PC-3 (cell line): ENCODE measurements around the gene ATP5MG. TPM values are rescaled to one million over a fixed set of nuclear protein-coding genes. Genes with fewer than 3 reads are reported as not detected.

Source experiments
- ATAC-seq: fragments of 200-7000 bp; cut with Tn5 transposase; 2 replicates; pipeline ENCODE4 v1.9.1; 2020; ENCODE audit warnings: mild to moderate bottlenecking, moderate library complexity
- BruUV-seq: library from RNA; stranded (reverse); fragments of 400-500 nt; replicated peaks from 2 replicates; lab custom pipeline; 2021; lab: Mats Ljungman, UMichigan
- CTCF ChIA-PET: fragments of 300-600 bp; sonication (Branson Sonifier 250); formaldehyde crosslinking; loops from one replicate; lab custom pipeline; 2022; ENCODE audit warnings: antibody characterized with exemption; lab: Charles Lee
- POLR2A ChIA-PET: fragments of 300-600 bp; sonication (Branson Sonifier 250); formaldehyde crosslinking; loops from one replicate; lab custom pipeline; 2022; ENCODE audit warnings: antibody characterized with exemption; ENCODE audit not compliant: unreplicated experiment; lab: Charles Lee
- DNase-seq: peaks from one replicate; pipeline ENCODE4 v3.0.0-alpha.2; 2015
- H2AFZ ChIP-seq: fragments of 300-600 bp; sonication (generic); 2 replicates; pipeline ENCODE4 v1.6.0; 2016; ENCODE audit warnings: antibody characterized with exemption, low read length
- H3F3A ChIP-seq: fragments of 300-600 bp; sonication (generic); one replicate; pipeline ENCODE4 v1.6.0; 2017; ENCODE audit warnings: antibody characterized with exemption, low read length, control low read depth, mild to moderate bottlenecking; ENCODE audit not compliant: unreplicated experiment
- H3K27ac ChIP-seq: fragments of 300-600 bp; sonication (generic); 2 replicates; pipeline ENCODE4 v1.5.1; 2016; ENCODE audit warnings: mild to moderate bottlenecking, low read length
- H3K27me3 ChIP-seq: fragments of 300-600 bp; sonication (generic); 2 replicates; pipeline ENCODE4 v1.6.1; 2016; ENCODE audit warnings: low read length, mixed read lengths
- H3K36me3 ChIP-seq: fragments of 300-600 bp; sonication (generic); 2 replicates; pipeline ENCODE4 v1.6.1; 2016; ENCODE audit warnings: low read depth, mixed run types, low read length, mixed read lengths
- H3K4me1 ChIP-seq: fragments of 300-600 bp; sonication (generic); 2 replicates; pipeline ENCODE4 v1.5.1; 2016; ENCODE audit warnings: low read length; ENCODE audit not compliant: insufficient read depth
- H3K4me2 ChIP-seq: fragments of 300-600 bp; sonication (generic); 2 replicates; pipeline ENCODE4 v1.6.0; 2016; ENCODE audit warnings: low read length
- H3K4me3 ChIP-seq: fragments of 300-600 bp; sonication (generic); 2 replicates; pipeline ENCODE4 v1.5.1; 2016; ENCODE audit warnings: mild to moderate bottlenecking, low read length, mixed read lengths
- H3K79me2 ChIP-seq: fragments of 300-600 bp; sonication (generic); 2 replicates; pipeline ENCODE4 v1.6.1; 2017; ENCODE audit warnings: low read length, mixed read lengths
- H3K9ac ChIP-seq: fragments of 300-600 bp; sonication (generic); 2 replicates; pipeline ENCODE4 v1.6.0; 2016; ENCODE audit warnings: mild to moderate bottlenecking, low read length
- H3K9me2 ChIP-seq: fragments of 300-600 bp; sonication (generic); replicated peaks from 2 replicates; pipeline ENCODE4 v1.6.1; 2016; ENCODE audit warnings: mixed run types, low read length, mixed read lengths
- H3K9me3 ChIP-seq: fragments of 300-600 bp; sonication (generic); 2 replicates; pipeline ENCODE4 v1.6.1; 2016; ENCODE audit warnings: low read length, mixed read lengths
- H4K20me1 ChIP-seq: fragments of 300-600 bp; sonication (generic); 2 replicates; pipeline ENCODE4 v1.6.1; 2016; ENCODE audit warnings: low read length, mixed read lengths
- CTCF ChIP-seq: fragments of 300-600 bp; sonication (generic); conservative IDR thresholded peaks from 2 replicates; pipeline ENCODE4 v1.5.1; 2017; ENCODE audit warnings: antibody characterized with exemption, low read depth, mild to moderate bottlenecking, low read length
- EZH2 ChIP-seq: fragments of 300-600 bp; sonication (generic); IDR thresholded peaks from one replicate; pipeline ENCODE4 v1.6.1; 2017; ENCODE audit warnings: antibody characterized with exemption, mild to moderate bottlenecking, low read length; ENCODE audit not compliant: unreplicated experiment
- EZH2phosphoT487 ChIP-seq: fragments of 300-600 bp; sonication (generic); IDR thresholded peaks from 2 replicates; pipeline ENCODE4 v1.6.1; 2018; ENCODE audit warnings: mild to moderate bottlenecking, antibody characterized with exemption, low read length, borderline replicate concordance
- intact Hi-C: fragments of 100-400 bp; cut with micrococcal nuclease; formaldehyde crosslinking; loops from 2 replicates; pipeline ENCODE4 v1.9.0; 2023
- total RNA-seq: library from RNA; depleted of rRNA; stranded (reverse); fragments of >200 nt; gene quantifications from 2 replicates; pipeline ENCODE4 v1.2.3, GENCODE V29; 2014

The ATP5MG gene
- total RNA-seq, 1 experiment from 2014 or later = 375 TPM

- CTCF ChIA-PET = no interaction called here
- ATAC-seq = no peak
- no peaks in the 10 kb centered on the region for H3K9me3 ChIP-seq
Measured at GRCh38 chr11:118373871-118374270, 27.5 kb upstream of the ATP5MG start.

GRCh38 chr11:118374729-118375128 is 26.7 kb upstream of the ATP5MG start:
- Histone ChIP-seq H3F3A (no peaks in the 10 kb centered on the region), H4K20me1 (no peaks in the 10 kb centered on the region), H3K27ac (no peak overlapping the region), H3K27me3 (no peaks in the 10 kb centered on the region), H3K79me2 (no peaks in the 10 kb centered on the region), H3K9me2 (no peaks in the 10 kb centered on the region), H2AFZ (no peak overlapping the region), H3K9ac (no peak overlapping the region), H3K4me1 (no peaks in the 10 kb centered on the region), H3K9me3 (no peaks in the 10 kb centered on the region), H3K4me2 (no peak overlapping the region), H3K36me3 (peaks cover 57% of the 10 kb centered on the region), H3K4me3 (no peak overlapping the region)
- TF ChIP-seq EZH2phosphoT487 (no peak), EZH2 (no peak), CTCF (no peak)
- BruUV-seq = no TSS peak
- DNase-seq (no peak), ATAC-seq (no peak)
- ChIA-PET CTCF (no interaction called here), POLR2A (interaction anchor here (0.5 kb wide), 1 partner anchor 63 kb away, joined by 3 read pairs; no protein-coding TSS in a partner anchor)
- intact Hi-C loops = no loop called here

More at GRCh38 chr11:118373871-118374270, 27.5 kb upstream of the ATP5MG start:
- H3K27me3 ChIP-seq = no peaks in the 10 kb centered on the region
- no peaks in the 10 kb centered on the region for H3F3A ChIP-seq
- H2AFZ ChIP-seq = no peak overlapping the region
- H3K4me2 ChIP-seq = no peak overlapping the region
- no peak for DNase-seq
- H3K36me3 ChIP-seq = peaks cover 55% of the 10 kb centered on the region
- no TSS peak for BruUV-seq
- POLR2A ChIA-PET = interaction anchor here (0.6 kb wide), 1 partner anchor 18 kb away, joined by 5 read pairs; no protein-coding TSS in a partner anchor
- no peak overlapping the region for H3K27ac ChIP-seq
- no peaks in the 10 kb centered on the region for H4K20me1 ChIP-seq
- H3K9me2 ChIP-seq = no peaks in the 10 kb centered on the region
- no peak overlapping the region for H3K9ac ChIP-seq
- TF ChIP-seq EZH2 (no peak), EZH2phosphoT487 (no peak), CTCF (no peak)
- H3K79me2 ChIP-seq = no peaks in the 10 kb centered on the region
- no peak overlapping the region for H3K4me3 ChIP-seq
- H3K4me1 ChIP-seq = no peaks in the 10 kb centered on the region
- intact Hi-C loops = no loop called here

- ATAC-seq (no peak), DNase-seq (no peak)
- intact Hi-C loops = no loop called here
- no peak overlapping the region for H3K4me3 ChIP-seq
- H3K27ac ChIP-seq = no peak overlapping the region
- no peaks in the 10 kb centered on the region for H3K9me3 ChIP-seq
- TF ChIP-seq EZH2phosphoT487 (no peak), CTCF (no peak), EZH2 (no peak)
- H4K20me1 ChIP-seq = no peaks in the 10 kb centered on the region
- CTCF ChIA-PET = no interaction called here
- no peaks in the 10 kb centered on the region for H3K9me2 ChIP-seq
- H3K36me3 ChIP-seq = peaks cover 57% of the 10 kb centered on the region
- POLR2A ChIA-PET = no interaction called here
- H2AFZ ChIP-seq = no peak overlapping the region
- no peaks in the 10 kb centered on the region for H3K27me3 ChIP-seq
- no TSS peak for BruUV-seq
- no peaks in the 10 kb centered on the region for H3F3A ChIP-seq
- no peak overlapping the region for H3K4me2 ChIP-seq
- no peak overlapping the region for H3K9ac ChIP-seq
- H3K4me1 ChIP-seq = no peaks in the 10 kb centered on the region
- H3K79me2 ChIP-seq = no peaks in the 10 kb centered on the region
Measured at GRCh38 chr11:118375978-118376377, 25.4 kb upstream of the ATP5MG start.
